ENCODE results near the gene ZNF124. TPM values are rescaled to one million over a fixed set of nuclear protein-coding genes. Genes with fewer than 3 reads are reported as not detected.

The ZNF124 gene
- total and polyA plus RNA-seq, 2 of the 13 experiments (the other 11 are each of a cell fraction or from before 2014, with no cell fraction given), result 9.7 to 134 TPM

DNA sequence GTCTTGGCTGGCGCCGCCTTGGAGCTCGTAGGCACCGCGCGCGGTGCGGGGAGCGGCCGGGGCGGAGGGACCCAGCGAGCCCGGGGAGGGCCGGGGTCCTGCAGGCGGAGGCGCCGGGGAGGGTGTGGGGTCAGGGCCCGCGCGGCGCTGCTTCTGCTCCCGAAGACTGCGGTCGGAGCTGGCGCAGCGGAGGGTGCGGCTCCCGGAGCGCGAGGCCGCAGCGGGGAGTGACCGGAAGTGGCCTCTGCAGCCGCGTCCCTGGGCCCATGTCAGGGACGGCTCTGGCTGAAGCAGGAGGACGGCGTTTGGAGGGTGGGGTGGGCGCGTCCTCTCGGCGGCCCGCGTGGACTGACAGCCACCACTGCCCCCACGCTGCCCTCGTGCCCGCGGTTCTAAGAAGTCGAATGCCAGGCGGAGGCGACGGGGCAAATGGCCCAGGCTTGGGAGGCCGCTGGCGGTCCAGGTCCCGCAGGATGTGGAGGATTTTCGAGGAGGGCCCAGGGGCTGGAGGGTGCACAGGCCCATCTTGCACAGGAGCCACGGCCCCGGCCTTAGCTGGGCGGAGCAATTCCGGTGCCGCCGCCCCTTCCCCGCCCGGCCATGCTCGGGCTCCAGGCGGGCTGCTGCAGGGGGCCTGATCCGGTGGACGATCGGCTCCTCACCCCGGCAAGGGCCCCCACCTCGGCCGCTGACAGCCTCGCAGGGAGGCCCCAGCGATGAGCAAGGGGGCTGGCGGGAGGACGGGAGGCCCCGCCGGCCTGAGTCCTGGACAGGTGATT lies 59.9 kb downstream of the ZNF124 start (continued):
- TF ChIP-seq THYN1 (CRISPR knock-in tag; IDR thresholded peaks at IDR 0.05; ENCODE audit: borderline replicate concordance, low read depth), result no peak
- peak; percentile 70; the same call in 1 of the 2 replicates for TF ChIP-seq GZF1 (CRISPR knock-in tag; IDR thresholded peaks at IDR 0.05)
- TF ChIP-seq SALL1 (CRISPR knock-in tag; IDR thresholded peaks at IDR 0.05), result peak; percentile 62; the same call in 1 of the 2 replicates
- peak; percentile 80 for TF ChIP-seq KDM2A (CRISPR knock-in tag; IDR thresholded peaks at IDR 0.05; ENCODE audit: borderline replicate concordance, low read depth)
- peak; percentile 53; the same call in 1 of the 2 replicates for TF ChIP-seq ZFP1 (CRISPR knock-in tag; IDR thresholded peaks at IDR 0.05)
- TF ChIP-seq, protein P1, sequence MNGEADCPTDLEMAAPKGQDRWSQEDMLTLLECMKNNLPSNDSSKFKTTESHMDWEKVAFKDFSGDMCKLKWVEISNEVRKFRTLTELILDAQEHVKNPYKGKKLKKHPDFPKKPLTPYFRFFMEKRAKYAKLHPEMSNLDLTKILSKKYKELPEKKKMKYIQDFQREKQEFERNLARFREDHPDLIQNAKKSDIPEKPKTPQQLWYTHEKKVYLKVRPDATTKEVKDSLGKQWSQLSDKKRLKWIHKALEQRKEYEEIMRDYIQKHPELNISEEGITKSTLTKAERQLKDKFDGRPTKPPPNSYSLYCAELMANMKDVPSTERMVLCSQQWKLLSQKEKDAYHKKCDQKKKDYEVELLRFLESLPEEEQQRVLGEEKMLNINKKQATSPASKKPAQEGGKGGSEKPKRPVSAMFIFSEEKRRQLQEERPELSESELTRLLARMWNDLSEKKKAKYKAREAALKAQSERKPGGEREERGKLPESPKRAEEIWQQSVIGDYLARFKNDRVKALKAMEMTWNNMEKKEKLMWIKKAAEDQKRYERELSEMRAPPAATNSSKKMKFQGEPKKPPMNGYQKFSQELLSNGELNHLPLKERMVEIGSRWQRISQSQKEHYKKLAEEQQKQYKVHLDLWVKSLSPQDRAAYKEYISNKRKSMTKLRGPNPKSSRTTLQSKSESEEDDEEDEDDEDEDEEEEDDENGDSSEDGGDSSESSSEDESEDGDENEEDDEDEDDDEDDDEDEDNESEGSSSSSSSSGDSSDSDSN (CRISPR knock-in tag; IDR thresholded peaks at IDR 0.05), result peak; percentile 98
- no peak for TF ChIP-seq ZSCAN30 (CRISPR knock-in tag; IDR thresholded peaks at IDR 0.05)
- peak; percentile 83 for TF ChIP-seq ELF1 (CRISPR knock-in tag; IDR thresholded peaks at IDR 0.05)
- TF ChIP-seq ZNF234 (CRISPR knock-in tag; conservative IDR thresholded peaks at IDR 0.05), result no peak; the same call in 1 of the 2 replicates
- no peak for TF ChIP-seq HNRNPK (IDR thresholded peaks at IDR 0.05; ENCODE audit: low read depth, low read length, poor library complexity, severe bottlenecking)
- TF ChIP-seq ZNF501 (CRISPR knock-in tag; IDR thresholded peaks at IDR 0.05), result peak; percentile 44; the same call in 1 of the 2 replicates
- no peak for TF ChIP-seq ZFP41 (CRISPR knock-in tag; IDR thresholded peaks at IDR 0.05; ENCODE audit: borderline replicate concordance)
- 0 out of 2 replicates have a peak, but pooled peaks have one; percentile 10 for TF ChIP-seq AHR (CRISPR knock-in tag; IDR thresholded peaks at IDR 0.05)
- TF ChIP-seq, protein P2, sequence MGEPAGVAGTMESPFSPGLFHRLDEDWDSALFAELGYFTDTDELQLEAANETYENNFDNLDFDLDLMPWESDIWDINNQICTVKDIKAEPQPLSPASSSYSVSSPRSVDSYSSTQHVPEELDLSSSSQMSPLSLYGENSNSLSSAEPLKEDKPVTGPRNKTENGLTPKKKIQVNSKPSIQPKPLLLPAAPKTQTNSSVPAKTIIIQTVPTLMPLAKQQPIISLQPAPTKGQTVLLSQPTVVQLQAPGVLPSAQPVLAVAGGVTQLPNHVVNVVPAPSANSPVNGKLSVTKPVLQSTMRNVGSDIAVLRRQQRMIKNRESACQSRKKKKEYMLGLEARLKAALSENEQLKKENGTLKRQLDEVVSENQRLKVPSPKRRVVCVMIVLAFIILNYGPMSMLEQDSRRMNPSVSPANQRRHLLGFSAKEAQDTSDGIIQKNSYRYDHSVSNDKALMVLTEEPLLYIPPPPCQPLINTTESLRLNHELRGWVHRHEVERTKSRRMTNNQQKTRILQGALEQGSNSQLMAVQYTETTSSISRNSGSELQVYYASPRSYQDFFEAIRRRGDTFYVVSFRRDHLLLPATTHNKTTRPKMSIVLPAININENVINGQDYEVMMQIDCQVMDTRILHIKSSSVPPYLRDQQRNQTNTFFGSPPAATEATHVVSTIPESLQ (CRISPR knock-in tag; conservative IDR thresholded peaks at IDR 0.05), result no peak
- peak; percentile 80 for TF ChIP-seq ZC3H13 (CRISPR knock-in tag; IDR thresholded peaks at IDR 0.05)
- TF ChIP-seq ZNF354B (CRISPR knock-in tag; IDR thresholded peaks at IDR 0.05), result 0 out of 2 replicates have a peak, but pooled peaks have one; percentile 83
- TF ChIP-seq ZNF674 (CRISPR knock-in tag; IDR thresholded peaks at IDR 0.05; ENCODE audit: low read depth), result no peak; the same call in 1 of the 2 replicates
- no peak for TF ChIP-seq NFRKB (IDR thresholded peaks at IDR 0.05)
- TF ChIP-seq ESRRA (CRISPR knock-in tag; IDR thresholded peaks at IDR 0.05; ENCODE audit: low read depth), result no peak
- TF ChIP-seq ZNF230 (CRISPR knock-in tag; IDR thresholded peaks at IDR 0.05), result no peak; the same call in 1 of the 2 replicates
- TF ChIP-seq WIZ (CRISPR knock-in tag; IDR thresholded peaks at IDR 0.05), result no peak
- no peak for TF ChIP-seq ZBTB21 (CRISPR knock-in tag; IDR thresholded peaks at IDR 0.05)
- TF ChIP-seq ZNF136 (CRISPR knock-in tag; IDR thresholded peaks at IDR 0.05; ENCODE audit: low read depth), result no peak
- no peak for TF ChIP-seq ZSCAN12 (CRISPR knock-in tag; IDR thresholded peaks at IDR 0.05)
- TF ChIP-seq, protein P3, sequence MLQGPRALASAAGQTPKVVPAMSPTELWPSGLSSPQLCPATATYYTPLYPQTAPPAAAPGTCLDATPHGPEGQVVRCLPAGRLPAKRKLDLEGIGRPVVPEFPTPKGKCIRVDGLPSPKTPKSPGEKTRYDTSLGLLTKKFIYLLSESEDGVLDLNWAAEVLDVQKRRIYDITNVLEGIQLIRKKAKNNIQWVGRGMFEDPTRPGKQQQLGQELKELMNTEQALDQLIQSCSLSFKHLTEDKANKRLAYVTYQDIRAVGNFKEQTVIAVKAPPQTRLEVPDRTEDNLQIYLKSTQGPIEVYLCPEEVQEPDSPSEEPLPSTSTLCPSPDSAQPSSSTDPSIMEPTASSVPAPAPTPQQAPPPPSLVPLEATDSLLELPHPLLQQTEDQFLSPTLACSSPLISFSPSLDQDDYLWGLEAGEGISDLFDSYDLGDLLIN (CRISPR knock-in tag; IDR thresholded peaks at IDR 0.05; ENCODE audit: borderline replicate concordance), result no peak
- TF ChIP-seq KDM6A (CRISPR knock-in tag; IDR thresholded peaks at IDR 0.05; ENCODE audit: low read depth), result peak; percentile 27; the same call in 1 of the 2 replicates
- TF ChIP-seq ZNF768 (CRISPR knock-in tag; IDR thresholded peaks at IDR 0.05), result peak; percentile 66; the same call in 1 of the 2 replicates

Data from HepG2 (cell line).